WTC11 (cell line): ENCODE measurements around the gene SYN1. TPM values are rescaled to one million over a fixed set of nuclear protein-coding genes. Genes with fewer than 3 reads are reported as not detected.

Experiments used
- ATAC-seq: fragments of 200-7000 bp; cut with Tn5 transposase; 2 replicates; pipeline ENCODE4 v1.10.0; 2021; ENCODE audit warnings: mild to moderate bottlenecking, moderate library complexity
- CTCF ChIA-PET: fragments of 300-600 bp; sonication (Branson Sonifier 250); formaldehyde crosslinking; loops from one replicate; lab custom pipeline; 2021; ENCODE audit warnings: antibody characterized with exemption; lab: Charles Lee
- POLR2A ChIA-PET: fragments of 350-600 bp; sonication (Branson Sonifier 250); formaldehyde crosslinking; loops from one replicate; lab custom pipeline; 2021; ENCODE audit warnings: antibody characterized with exemption; lab: Charles Lee
- DNase-seq: peaks from one replicate; pipeline ENCODE4 v3.0.0; 2021; ENCODE audit warnings: low spot score
- H3K27ac Mint-ChIP-seq: 2 replicates; pipeline ENCODE4 v1.8.0; 2021; ENCODE audit warnings: mixed read lengths
- H3K27me3 Mint-ChIP-seq: 2 replicates; pipeline ENCODE4 v1.8.0; 2021; ENCODE audit warnings: low read depth, mild to moderate bottlenecking, moderate library complexity, mixed read lengths
- H3K36me3 Mint-ChIP-seq: 2 replicates; pipeline ENCODE4 v1.8.0; 2021; ENCODE audit warnings: mixed read lengths
- H3K4me1 Mint-ChIP-seq: 2 replicates; pipeline ENCODE4 v1.8.0; 2022; ENCODE audit warnings: mixed read lengths
- H3K4me3 Mint-ChIP-seq: 2 replicates; pipeline ENCODE4 v1.8.0; 2021; ENCODE audit warnings: mild to moderate bottlenecking, moderate library complexity, mixed read lengths
- H3K9me3 Mint-ChIP-seq: 2 replicates; pipeline ENCODE4 v1.8.0; 2021; ENCODE audit warnings: mixed read lengths
- ATF1 ChIP-seq: sonication (generic); formaldehyde crosslinking; IDR thresholded peaks from 2 replicates; pipeline ENCODE4 v1.8.1; 2023; ENCODE audit warnings: mild to moderate bottlenecking, moderate library complexity, missing genetic modification reagents
- CBFB ChIP-seq: sonication (generic); formaldehyde crosslinking; IDR thresholded peaks from 2 replicates; pipeline ENCODE4 v1.8.1; 2022; ENCODE audit warnings: mild to moderate bottlenecking, low read depth, missing genetic modification reagents
- FOXJ3 ChIP-seq: sonication (generic); formaldehyde crosslinking; IDR thresholded peaks from 2 replicates; pipeline ENCODE4 v1.9.0; 2021; ENCODE audit warnings: missing genetic modification reagents, mild to moderate bottlenecking, borderline replicate concordance
- IRF2 ChIP-seq: sonication (generic); formaldehyde crosslinking; IDR thresholded peaks from 2 replicates; pipeline ENCODE4 v1.8.0; 2022; ENCODE audit warnings: low read depth, missing genetic modification reagents, borderline replicate concordance
- JUN ChIP-seq: sonication (generic); formaldehyde crosslinking; IDR thresholded peaks from 2 replicates; pipeline ENCODE4 v1.8.0; 2023; ENCODE audit warnings: mild to moderate bottlenecking, missing genetic modification reagents
- NFATC4 ChIP-seq: fragments of 250-450 bp; sonication (Bioruptor Pico); IDR thresholded peaks from 2 replicates; pipeline ENCODE4 v1.9.0; 2021; ENCODE audit warnings: mild to moderate bottlenecking
- NR3C1 ChIP-seq: sonication (generic); formaldehyde crosslinking; conservative IDR thresholded peaks from 2 replicates; pipeline ENCODE4 v1.8.1; 2023; ENCODE audit warnings: low read depth, mild to moderate bottlenecking, missing genetic modification reagents
- RELA ChIP-seq: sonication (generic); formaldehyde crosslinking; IDR thresholded peaks from 2 replicates; pipeline ENCODE4 v1.8.1; 2022; ENCODE audit warnings: missing genetic modification reagents, mild to moderate bottlenecking, borderline replicate concordance
- SP1 ChIP-seq: sonication (generic); formaldehyde crosslinking; conservative IDR thresholded peaks from 2 replicates; pipeline ENCODE4 v1.8.1; 2022; ENCODE audit warnings: missing genetic modification reagents
- TEAD1 ChIP-seq: sonication (generic); formaldehyde crosslinking; IDR thresholded peaks from 2 replicates; pipeline ENCODE4 v1.8.0; 2022; ENCODE audit warnings: mild to moderate bottlenecking, missing genetic modification reagents
- TEAD4 ChIP-seq: sonication (generic); formaldehyde crosslinking; IDR thresholded peaks from 2 replicates; pipeline ENCODE4 v1.8.0; 2022; ENCODE audit warnings: mild to moderate bottlenecking, missing genetic modification reagents
- ZNF232 ChIP-seq: sonication (generic); formaldehyde crosslinking; IDR thresholded peaks from 2 replicates; pipeline ENCODE4 v1.8.0; 2022; ENCODE audit warnings: mild to moderate bottlenecking, missing genetic modification reagents
- ZNF263 ChIP-seq: sonication (generic); formaldehyde crosslinking; IDR thresholded peaks from 2 replicates; pipeline ENCODE4 v1.8.1; 2022; ENCODE audit warnings: low read depth, mild to moderate bottlenecking, moderate library complexity, missing genetic modification reagents
- ZNF317 ChIP-seq: sonication (generic); formaldehyde crosslinking; IDR thresholded peaks from 2 replicates; pipeline ENCODE4 v1.8.1; 2023; ENCODE audit warnings: low read depth, mild to moderate bottlenecking, moderate library complexity, missing genetic modification reagents, borderline replicate concordance
- ZNF396 ChIP-seq: fragments of 250-450 bp; sonication (Bioruptor Pico); IDR thresholded peaks from 2 replicates; pipeline ENCODE4 v1.8.0; 2021; ENCODE audit warnings: mild to moderate bottlenecking, moderate library complexity, borderline replicate concordance
- ZNF671 ChIP-seq: fragments of 250-450 bp; sonication (Bioruptor Pico); IDR thresholded peaks from 2 replicates; pipeline ENCODE4 v1.8.0; 2021; ENCODE audit warnings: mild to moderate bottlenecking
- total RNA-seq: library from RNA; stranded (reverse); gene quantifications from 3 replicates; pipeline ENCODE4 v1.2.3, GENCODE V29; 2021
- TF ChIP-seq, protein P1 (sequence below): fragments of 250-450 bp; sonication (Bioruptor Pico); IDR thresholded peaks from 2 replicates; pipeline ENCODE4 v1.9.0; 2021; ENCODE audit warnings: moderate library complexity, mild to moderate bottlenecking, inconsistent platforms, borderline replicate concordance
- TF ChIP-seq, protein P2 (sequence below): sonication (generic); formaldehyde crosslinking; IDR thresholded peaks from 2 replicates; pipeline ENCODE4 v1.8.0; 2023; ENCODE audit warnings: missing genetic modification reagents
- TF ChIP-seq, protein P3 (sequence below): sonication (generic); formaldehyde crosslinking; IDR thresholded peaks from 2 replicates; pipeline ENCODE4 v1.8.0; 2023; ENCODE audit warnings: mild to moderate bottlenecking, missing genetic modification reagents
- TF ChIP-seq, protein P4 (sequence below): fragments of 250-450 bp; sonication (Bioruptor Pico); conservative IDR thresholded peaks from 2 replicates; pipeline ENCODE4 v1.9.0; 2021; ENCODE audit warnings: mild to moderate bottlenecking
- TF ChIP-seq, protein P5 (sequence below): fragments of 200-600 bp; IDR thresholded peaks from 2 replicates; pipeline ENCODE4 v1.8.0; 2022; ENCODE audit warnings: antibody characterized with exemption
- TF ChIP-seq, protein P6 (sequence below): sonication (generic); formaldehyde crosslinking; IDR thresholded peaks from 2 replicates; pipeline ENCODE4 v1.8.1; 2023; ENCODE audit warnings: mild to moderate bottlenecking, missing genetic modification reagents, moderate library complexity
- TF ChIP-seq, protein P7 (sequence below): sonication (generic); formaldehyde crosslinking; IDR thresholded peaks from 2 replicates; pipeline ENCODE4 v1.8.0; 2022; ENCODE audit warnings: mild to moderate bottlenecking, missing genetic modification reagents

The SYN1 gene
- total RNA-seq, 1 experiment from 2014 or later = 7.1 TPM

DNA sequence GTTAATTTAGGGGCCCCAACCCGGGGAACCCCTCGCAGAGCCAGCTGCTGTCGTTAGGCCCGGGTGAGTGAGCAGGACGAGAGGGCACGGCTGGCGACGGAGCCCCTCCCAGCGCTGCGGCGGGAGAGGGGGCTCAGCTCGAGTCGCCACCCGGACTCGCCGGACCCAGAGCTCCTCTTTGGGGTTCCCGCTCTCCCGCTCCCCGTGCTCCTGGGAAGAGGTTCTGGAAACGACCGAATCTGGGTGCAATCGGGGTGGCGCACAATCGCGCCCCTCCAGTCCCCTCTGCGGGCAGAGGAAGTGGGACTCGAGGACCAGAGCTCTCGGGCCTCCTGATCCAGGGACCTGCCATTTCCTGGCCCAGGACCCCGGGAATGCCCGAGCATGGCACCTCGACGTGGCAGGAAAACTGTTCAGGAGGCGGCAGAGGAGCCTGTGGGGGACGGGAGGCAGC, 95.9 kb downstream of the SYN1 start (continued):
- TF ChIP-seq, protein P1, sequence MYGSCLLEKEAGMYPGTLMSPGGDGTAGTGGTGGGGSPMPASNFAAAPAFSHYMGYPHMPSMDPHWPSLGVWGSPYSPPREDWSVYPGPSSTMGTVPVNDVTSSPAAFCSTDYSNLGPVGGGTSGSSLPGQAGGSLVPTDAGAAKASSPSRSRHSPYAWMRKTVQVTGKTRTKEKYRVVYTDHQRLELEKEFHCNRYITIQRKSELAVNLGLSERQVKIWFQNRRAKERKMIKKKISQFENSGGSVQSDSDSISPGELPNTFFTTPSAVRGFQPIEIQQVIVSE (CRISPR knock-in tag) = no peak
- TF ChIP-seq, protein P2, sequence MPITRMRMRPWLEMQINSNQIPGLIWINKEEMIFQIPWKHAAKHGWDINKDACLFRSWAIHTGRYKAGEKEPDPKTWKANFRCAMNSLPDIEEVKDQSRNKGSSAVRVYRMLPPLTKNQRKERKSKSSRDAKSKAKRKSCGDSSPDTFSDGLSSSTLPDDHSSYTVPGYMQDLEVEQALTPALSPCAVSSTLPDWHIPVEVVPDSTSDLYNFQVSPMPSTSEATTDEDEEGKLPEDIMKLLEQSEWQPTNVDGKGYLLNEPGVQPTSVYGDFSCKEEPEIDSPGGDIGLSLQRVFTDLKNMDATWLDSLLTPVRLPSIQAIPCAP (CRISPR knock-in tag) = no peak
- TF ChIP-seq ZNF232 (CRISPR knock-in tag) = no peak
- no peak for TF ChIP-seq ZNF263
- no peak for TF ChIP-seq FOXJ3 (CRISPR knock-in tag)
- TF ChIP-seq TEAD1 = no peak
- no peak for TF ChIP-seq JUN (CRISPR knock-in tag)
- no peak for TF ChIP-seq RELA (CRISPR knock-in tag)
- TF ChIP-seq IRF2 (CRISPR knock-in tag) = no peak

DNA sequence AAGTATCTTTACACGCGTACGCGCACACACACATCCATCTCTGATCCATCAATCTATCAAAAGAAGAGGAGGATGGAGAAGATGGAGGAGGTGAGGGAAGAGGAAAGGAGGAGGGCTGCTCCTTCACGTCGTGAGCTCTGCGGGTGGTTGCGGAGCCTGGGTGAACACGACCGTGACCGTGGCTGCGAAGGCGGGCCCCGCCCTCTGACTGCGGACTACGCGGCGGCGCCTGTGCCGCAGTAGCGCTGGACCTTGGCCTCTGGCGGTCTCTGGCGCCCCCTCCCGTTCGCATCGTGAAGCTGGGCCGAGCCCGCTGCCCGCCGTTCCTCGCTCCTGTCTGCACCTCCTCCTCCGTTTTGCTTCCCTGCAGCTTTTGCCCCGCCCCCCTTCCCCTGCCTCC, 96.4 kb downstream of the SYN1 start:
- no peak overlapping the region for H3K27ac Mint-ChIP-seq
- DNase-seq (peak; percentile 83), ATAC-seq (peak; percentile 98)
- H3K27me3 Mint-ChIP-seq = peaks cover 9% of the 10 kb centered on the region
- CTCF ChIA-PET = interaction anchor here (0.6 to 3.7 kb wide), 31 partner anchors 8 to 434 kb away, joined by 3 to 45 read pairs (median 4); partner anchors contain the start of genes NDUFB11, RBM10 and ZNF81
- H3K9me3 Mint-ChIP-seq = no peaks in the 10 kb centered on the region
- POLR2A ChIA-PET = interaction anchor here (1.2 kb wide), 1 partner anchor 332 kb away, joined by 6 read pairs; no protein-coding TSS in a partner anchor
- no peaks in the 10 kb centered on the region for H3K36me3 Mint-ChIP-seq
- peak overlapping the region; percentile 71 for H3K4me3 Mint-ChIP-seq
- TF ChIP-seq ZNF317 (CRISPR knock-in tag) = no peak
- no peak for TF ChIP-seq NFATC4 (CRISPR knock-in tag)
- TF ChIP-seq, protein P3, sequence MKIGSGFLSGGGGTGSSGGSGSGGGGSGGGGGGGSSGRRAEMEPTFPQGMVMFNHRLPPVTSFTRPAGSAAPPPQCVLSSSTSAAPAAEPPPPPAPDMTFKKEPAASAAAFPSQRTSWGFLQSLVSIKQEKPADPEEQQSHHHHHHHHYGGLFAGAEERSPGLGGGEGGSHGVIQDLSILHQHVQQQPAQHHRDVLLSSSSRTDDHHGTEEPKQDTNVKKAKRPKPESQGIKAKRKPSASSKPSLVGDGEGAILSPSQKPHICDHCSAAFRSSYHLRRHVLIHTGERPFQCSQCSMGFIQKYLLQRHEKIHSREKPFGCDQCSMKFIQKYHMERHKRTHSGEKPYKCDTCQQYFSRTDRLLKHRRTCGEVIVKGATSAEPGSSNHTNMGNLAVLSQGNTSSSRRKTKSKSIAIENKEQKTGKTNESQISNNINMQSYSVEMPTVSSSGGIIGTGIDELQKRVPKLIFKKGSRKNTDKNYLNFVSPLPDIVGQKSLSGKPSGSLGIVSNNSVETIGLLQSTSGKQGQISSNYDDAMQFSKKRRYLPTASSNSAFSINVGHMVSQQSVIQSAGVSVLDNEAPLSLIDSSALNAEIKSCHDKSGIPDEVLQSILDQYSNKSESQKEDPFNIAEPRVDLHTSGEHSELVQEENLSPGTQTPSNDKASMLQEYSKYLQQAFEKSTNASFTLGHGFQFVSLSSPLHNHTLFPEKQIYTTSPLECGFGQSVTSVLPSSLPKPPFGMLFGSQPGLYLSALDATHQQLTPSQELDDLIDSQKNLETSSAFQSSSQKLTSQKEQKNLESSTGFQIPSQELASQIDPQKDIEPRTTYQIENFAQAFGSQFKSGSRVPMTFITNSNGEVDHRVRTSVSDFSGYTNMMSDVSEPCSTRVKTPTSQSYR = no peak
- TF ChIP-seq, protein P4, sequence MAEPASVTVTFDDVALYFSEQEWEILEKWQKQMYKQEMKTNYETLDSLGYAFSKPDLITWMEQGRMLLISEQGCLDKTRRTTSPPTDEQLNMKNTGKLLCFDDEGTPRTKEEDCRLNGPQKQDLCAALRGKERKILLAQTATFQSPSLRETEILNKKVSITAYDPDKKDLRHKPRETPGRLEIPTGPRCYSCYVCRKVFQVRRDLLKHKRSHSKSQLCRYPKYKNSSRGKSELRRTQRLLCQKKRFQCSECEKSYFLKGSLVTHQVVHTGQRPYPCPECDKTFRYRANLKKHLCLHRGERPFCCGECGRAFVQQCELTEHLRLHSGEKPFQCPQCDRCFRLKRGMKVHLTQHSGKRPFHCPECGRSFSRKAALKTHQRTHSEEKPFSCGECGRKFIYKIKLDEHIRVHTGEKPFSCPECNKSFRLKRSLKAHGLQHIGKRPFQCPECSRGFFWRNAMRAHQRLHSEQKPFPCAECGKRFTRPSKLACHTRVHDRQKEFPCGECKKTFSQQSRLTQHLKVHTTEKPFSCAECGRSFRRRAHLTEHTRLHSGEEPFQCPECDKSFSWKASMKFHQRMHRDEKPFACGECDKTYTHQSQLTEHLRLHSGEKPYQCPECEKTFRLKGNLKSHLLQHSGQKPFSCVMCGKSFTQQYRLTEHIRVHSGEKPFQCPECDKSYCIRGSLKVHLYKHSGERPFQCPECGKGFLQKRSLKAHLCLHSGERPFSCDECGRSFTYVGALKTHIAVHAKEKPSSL (CRISPR knock-in tag) = no peak
- TF ChIP-seq ZNF396 (CRISPR knock-in tag) = no peak
- TF ChIP-seq ZNF671 (CRISPR knock-in tag) = no peak
- no peak for TF ChIP-seq ATF1
- TF ChIP-seq, protein P2 (CRISPR knock-in tag) = no peak
- TF ChIP-seq NR3C1 (CRISPR knock-in tag) = no peak
- no peak for TF ChIP-seq TEAD1
- TF ChIP-seq, protein P5, sequence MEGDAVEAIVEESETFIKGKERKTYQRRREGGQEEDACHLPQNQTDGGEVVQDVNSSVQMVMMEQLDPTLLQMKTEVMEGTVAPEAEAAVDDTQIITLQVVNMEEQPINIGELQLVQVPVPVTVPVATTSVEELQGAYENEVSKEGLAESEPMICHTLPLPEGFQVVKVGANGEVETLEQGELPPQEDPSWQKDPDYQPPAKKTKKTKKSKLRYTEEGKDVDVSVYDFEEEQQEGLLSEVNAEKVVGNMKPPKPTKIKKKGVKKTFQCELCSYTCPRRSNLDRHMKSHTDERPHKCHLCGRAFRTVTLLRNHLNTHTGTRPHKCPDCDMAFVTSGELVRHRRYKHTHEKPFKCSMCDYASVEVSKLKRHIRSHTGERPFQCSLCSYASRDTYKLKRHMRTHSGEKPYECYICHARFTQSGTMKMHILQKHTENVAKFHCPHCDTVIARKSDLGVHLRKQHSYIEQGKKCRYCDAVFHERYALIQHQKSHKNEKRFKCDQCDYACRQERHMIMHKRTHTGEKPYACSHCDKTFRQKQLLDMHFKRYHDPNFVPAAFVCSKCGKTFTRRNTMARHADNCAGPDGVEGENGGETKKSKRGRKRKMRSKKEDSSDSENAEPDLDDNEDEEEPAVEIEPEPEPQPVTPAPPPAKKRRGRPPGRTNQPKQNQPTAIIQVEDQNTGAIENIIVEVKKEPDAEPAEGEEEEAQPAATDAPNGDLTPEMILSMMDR = peak; percentile 69
- TF ChIP-seq, protein P6, sequence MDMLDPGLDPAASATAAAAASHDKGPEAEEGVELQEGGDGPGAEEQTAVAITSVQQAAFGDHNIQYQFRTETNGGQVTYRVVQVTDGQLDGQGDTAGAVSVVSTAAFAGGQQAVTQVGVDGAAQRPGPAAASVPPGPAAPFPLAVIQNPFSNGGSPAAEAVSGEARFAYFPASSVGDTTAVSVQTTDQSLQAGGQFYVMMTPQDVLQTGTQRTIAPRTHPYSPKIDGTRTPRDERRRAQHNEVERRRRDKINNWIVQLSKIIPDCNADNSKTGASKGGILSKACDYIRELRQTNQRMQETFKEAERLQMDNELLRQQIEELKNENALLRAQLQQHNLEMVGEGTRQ (CRISPR knock-in tag) = no peak
- no peak for TF ChIP-seq CBFB (CRISPR knock-in tag)
- no peak for TF ChIP-seq TEAD4 (CRISPR knock-in tag)
- TF ChIP-seq, protein P7, sequence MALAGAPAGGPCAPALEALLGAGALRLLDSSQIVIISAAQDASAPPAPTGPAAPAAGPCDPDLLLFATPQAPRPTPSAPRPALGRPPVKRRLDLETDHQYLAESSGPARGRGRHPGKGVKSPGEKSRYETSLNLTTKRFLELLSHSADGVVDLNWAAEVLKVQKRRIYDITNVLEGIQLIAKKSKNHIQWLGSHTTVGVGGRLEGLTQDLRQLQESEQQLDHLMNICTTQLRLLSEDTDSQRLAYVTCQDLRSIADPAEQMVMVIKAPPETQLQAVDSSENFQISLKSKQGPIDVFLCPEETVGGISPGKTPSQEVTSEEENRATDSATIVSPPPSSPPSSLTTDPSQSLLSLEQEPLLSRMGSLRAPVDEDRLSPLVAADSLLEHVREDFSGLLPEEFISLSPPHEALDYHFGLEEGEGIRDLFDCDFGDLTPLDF = no peak
- TF ChIP-seq SP1 = peak; percentile 63
- 0 out of 2 replicates have a peak, but pooled peaks cover 3% of the 10 kb centered on the region for H3K4me1 Mint-ChIP-seq
